ENCODE measurements around the gene FUCA1. TPM values are rescaled to one million over a fixed set of nuclear protein-coding genes. Genes with fewer than 3 reads are reported as not detected.
A peak's percentile ranks its signal among the peaks of the same experiment; 100 is the strongest.

FUCA1 gene
- total RNA-seq, 4 donors from 2014 or later, result 19.4 to 26.9 (median 22.0) TPM

- DNase-seq (ENCODE audit: low spot score in 2 of 2), result no peak
- no peaks in the 10 kb centered on the region for H3K36me3 ChIP-seq
- WGBS, 2 donors, result 64 to 66% methylated on average over 24 of the region's 24 CpGs
- H3K4me3 ChIP-seq, result peak overlapping the region; percentile 92 to 99 (median 96)
- no peaks in the 10 kb centered on the region for H3K27me3 ChIP-seq
- no peaks in the 10 kb centered on the region for H3K9me3 ChIP-seq
- H3K27ac ChIP-seq, result peak overlapping the region; percentile 93 to 99 (median 96)
- no peak for TF ChIP-seq CTCF (IDR thresholded peaks at IDR 0.05)
- no peak for TF ChIP-seq POLR2A (IDR thresholded peaks at IDR 0.05)
- TF ChIP-seq EP300 (IDR thresholded peaks at IDR 0.05), result no peak
- peaks cover 0 to 11% (median 6%) of the 10 kb centered on the region in 4 donors for H3K4me1 ChIP-seq
These were observed 42.1 kb downstream of the FUCA1 start for GRCh38 chr1:23825762-23826522.

GRCh38 chr1:23825076-23825761 lies 42.9 kb downstream of the FUCA1 start, which contains the start of gene HMGCL:
Gene HMGCL, minus strand, starts transcription at chr1:23825429. Its CDS starts 14 bp downstream, at chr1:23825415.
- Histone ChIP-seq H3K4me3 (peak within 1 kb of the TSS; percentile 92 to 99 (median 96)), H3K36me3 (peaks cover 0 to 1% (median 0%) of the 10 kb centered on the region in 3 donors), H3K4me1 (peaks cover 0 to 11% (median 6%) of the 10 kb centered on the region in 4 donors), H3K9me3 (no peaks in the 10 kb centered on the region), H3K27ac (peak within 1 kb of the TSS; percentile 93 to 99 (median 96)), H3K27me3 (no peaks in the 10 kb centered on the region)
- DNase-seq (ENCODE audit: low spot score in 2 of 2), result peak; percentile 86 to 87
- TF ChIP-seq CTCF (IDR thresholded peaks at IDR 0.05) (peak in 1 of 5 experiments; percentile 39), POLR2A (IDR thresholded peaks at IDR 0.05) (peak; percentile 76 to 85), EP300 (IDR thresholded peaks at IDR 0.05) (peak; percentile 87 to 97)
- WGBS, 2 donors, result 0% methylated on average over 30 to 38 of the region's 42 CpGs

GRCh38 chr1:23824711-23825075 lies 43.4 kb downstream of the FUCA1 start:
- TF ChIP-seq POLR2A (IDR thresholded peaks at IDR 0.05), result no peak
- no peak for TF ChIP-seq EP300 (IDR thresholded peaks at IDR 0.05)
- no peak for TF ChIP-seq CTCF (IDR thresholded peaks at IDR 0.05)
- Histone ChIP-seq H3K4me1 (peaks cover 0 to 11% (median 6%) of the 10 kb centered on the region in 4 donors), H3K27ac (peak overlapping the region; percentile 93 to 99 (median 96)), H3K36me3 (peaks cover 0 to 7% (median 0%) of the 10 kb centered on the region in 3 donors), H3K4me3 (peak overlapping the region; percentile 92 to 99 (median 96)), H3K27me3 (no peaks in the 10 kb centered on the region), H3K9me3 (no peaks in the 10 kb centered on the region)
- DNase-seq (ENCODE audit: low spot score in 2 of 2), result no peak
- 2 to 4% methylated on average over 8 of the region's 8 CpGs for WGBS, 2 donors

GRCh38 chr1:23823767-23824166 lies 44.3 kb downstream of the FUCA1 start:
- no peaks in the 10 kb centered on the region for H3K9me3 ChIP-seq
- 82 to 89% methylated on average over 7 of the region's 7 CpGs for WGBS, 2 donors

More at GRCh38 chr1:23823767-23824166, 44.3 kb downstream of the FUCA1 start:
- H3K4me3 ChIP-seq, result no peak overlapping the region
- H3K4me1 ChIP-seq, result peaks cover 0 to 11% (median 6%) of the 10 kb centered on the region in 4 donors
- TF ChIP-seq CTCF (IDR thresholded peaks at IDR 0.05) (no peak), EP300 (IDR thresholded peaks at IDR 0.05) (no peak), POLR2A (IDR thresholded peaks at IDR 0.05) (no peak)
- no peaks in the 10 kb centered on the region for H3K27me3 ChIP-seq
- no peak for DNase-seq (ENCODE audit: low spot score in 2 of 2)
- H3K27ac ChIP-seq, result no peak overlapping the region
- H3K36me3 ChIP-seq, result peaks cover 0 to 15% (median 3%) of the 10 kb centered on the region in 3 donors

Measured in tibial nerve (tissue), 4 donors.